Hepatic stellate cell (primary cell): Measurements from ENCODE around the gene CACNA2D3.
"Not testable (repeated sequence)": the region's sequence is repeated elsewhere in the genome, so short reads cannot be mapped to it uniquely, and the experiment has no call there.

Experiments used
- DNase-seq: peaks from one replicate; pipeline ENCODE4 v3.0.0; 2011; ENCODE audit warnings: low spot score

Gene CACNA2D3

DNA sequence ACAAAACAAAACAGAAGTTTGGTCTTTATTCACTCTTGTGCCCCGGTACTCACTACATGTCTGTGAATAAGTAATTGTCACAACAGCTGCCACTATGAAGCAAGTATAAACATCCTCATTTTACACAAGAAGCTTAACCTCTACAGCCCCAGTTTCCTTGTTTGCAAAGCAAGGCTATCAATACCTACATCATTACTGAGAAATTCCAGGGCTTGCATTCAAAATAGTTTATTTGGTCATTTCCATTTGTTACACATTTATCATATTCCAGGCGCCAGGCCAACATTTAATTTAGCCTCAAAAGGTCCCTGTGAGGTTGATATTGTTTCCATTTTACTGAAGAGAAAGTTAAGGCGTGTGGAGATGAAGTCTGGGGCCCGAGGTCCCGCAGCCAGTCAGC, 966.9 kb downstream of the CACNA2D3 start:
- DNase-seq = no peak

GRCh38 chr3:55090291-55090690, 967.9 kb downstream of the CACNA2D3 start:
- DNase-seq = no peak

DNA sequence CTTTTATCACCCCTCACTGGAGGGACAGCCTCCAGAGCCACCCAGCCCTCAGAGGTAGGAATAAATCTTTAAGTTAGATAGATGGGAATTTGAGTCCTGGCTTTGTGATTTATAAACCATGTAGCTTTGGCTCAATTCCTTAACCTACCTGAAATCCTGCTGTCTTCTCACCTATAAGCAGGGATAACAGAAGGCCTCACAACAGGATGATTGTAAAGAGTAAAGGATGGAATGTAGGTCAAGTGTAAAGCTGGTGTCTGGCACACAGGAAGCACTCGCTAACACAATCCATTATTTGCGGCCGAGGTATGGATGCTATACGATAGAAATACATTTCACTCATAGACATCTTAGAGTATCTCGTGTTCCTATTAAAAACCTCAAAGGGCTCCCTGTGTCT, 968.4 kb downstream of the CACNA2D3 start:
- DNase-seq = no peak

DNA sequence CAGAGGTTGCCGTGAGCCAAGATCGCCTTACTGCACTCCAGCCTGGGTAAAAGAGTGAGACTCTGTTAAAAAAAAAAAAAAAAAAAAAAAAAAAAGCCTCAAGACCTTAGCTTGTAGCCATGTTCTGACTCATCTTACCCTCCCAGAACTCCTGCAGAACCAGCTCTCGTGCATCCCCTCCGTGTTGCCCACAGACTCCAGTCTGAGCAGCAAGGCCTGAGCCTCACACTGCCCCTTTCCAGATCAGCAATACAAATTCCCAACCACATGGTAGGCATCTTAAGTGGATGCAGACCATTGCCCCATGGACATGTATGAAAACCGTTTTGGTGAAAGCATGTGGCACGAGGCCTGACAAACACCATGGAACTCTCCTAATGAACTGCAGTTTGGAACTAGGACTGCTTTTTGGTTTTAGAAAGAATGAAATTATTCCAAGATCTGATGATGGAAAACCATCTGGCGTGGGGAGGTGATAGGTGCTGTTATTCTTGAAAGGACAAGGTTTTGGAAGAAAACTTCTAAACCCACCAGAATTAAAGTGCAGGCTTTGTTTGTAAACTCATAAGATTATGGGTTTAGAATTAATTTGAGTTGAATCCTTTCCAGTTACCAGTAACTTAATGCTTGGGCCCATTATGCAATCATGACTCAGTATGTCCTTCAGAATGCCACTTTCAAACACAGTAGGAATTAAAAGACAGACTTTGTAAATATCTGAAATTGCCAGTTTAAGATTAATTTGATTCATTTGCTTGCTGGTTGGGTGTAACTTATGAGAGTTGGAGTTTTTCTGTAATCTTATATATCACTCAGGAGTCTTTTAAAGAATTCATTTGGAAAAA, 969.3 kb downstream of the CACNA2D3 start:
- DNase-seq = no peak

DNA sequence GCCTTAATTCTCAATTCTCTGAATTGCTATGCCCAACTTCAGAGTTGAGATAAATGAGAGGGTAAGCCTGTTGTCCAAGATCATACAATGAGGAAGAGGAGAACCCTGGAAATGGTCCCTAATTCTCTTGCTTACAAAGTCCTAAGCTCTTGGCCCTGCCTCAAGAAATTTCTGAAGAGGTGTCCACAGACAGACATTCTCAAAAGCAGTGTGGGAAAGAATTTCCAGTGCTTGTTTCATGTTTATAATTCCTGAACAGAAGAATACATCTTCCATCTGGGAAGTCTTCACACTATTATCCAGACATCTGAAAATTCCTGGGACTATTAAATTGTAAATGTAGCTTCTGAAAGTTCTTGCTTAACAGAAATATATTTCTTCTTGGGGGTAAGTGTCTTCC, 972.3 kb downstream of the CACNA2D3 start:
- no peak for DNase-seq

GRCh38 chr3:55097441-55097840, 975.1 kb downstream of the CACNA2D3 start:
- DNase-seq = no peak

DNA sequence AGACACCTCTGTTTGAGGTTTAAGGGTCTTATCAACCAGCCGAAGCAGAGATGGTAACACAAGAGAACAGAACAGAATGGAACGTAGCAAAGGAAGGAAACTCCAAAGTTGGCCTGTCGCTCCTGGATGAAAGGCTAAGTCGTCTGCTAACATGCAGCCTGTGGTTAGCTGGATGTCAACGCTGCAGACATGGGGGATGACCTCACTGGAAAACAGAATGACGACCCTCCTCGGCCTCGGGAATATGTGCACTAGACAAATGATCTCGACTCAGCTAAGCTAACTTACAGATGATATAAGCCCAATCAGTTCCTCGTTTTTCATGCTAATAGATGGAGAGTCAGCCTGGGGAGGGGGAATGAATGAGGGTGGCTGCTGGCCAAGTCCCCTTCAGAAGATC, 983.3 kb downstream of the CACNA2D3 start:
- DNase-seq = no peak

- DNase-seq = no peak
These were observed 984.8 kb downstream of the CACNA2D3 start for GRCh38 chr3:55107187-55107586.

- not testable (repeated sequence) for DNase-seq
These were observed 989.6 kb downstream of the CACNA2D3 start for GRCh38 chr3:55111906-55112305.

- DNase-seq = no peak
These were observed 996.1 kb downstream of the CACNA2D3 start for GRCh38 chr3:55118451-55118850.

GRCh38 chr3:55119268-55119667, 996.9 kb downstream of the CACNA2D3 start:
- DNase-seq = no peak

DNA sequence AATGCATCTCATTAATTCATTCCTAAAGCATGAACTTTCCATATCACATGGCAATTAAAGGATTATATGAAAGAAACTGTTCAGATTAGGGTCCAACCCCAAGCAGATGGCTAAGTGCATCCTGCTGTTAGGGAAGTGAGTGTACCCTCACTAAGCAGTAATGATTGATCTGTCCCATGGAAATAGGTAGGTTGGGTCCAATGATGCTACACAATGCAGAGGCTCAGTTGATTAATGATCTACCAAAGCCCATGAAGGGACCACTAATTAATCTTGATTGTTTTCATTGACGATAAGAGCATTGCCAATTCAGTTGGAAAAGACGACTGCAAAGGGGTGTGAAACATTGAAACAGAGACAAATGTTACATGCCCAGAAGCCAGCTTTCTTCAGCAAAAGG, 1000.0 kb downstream of the CACNA2D3 start:
- DNase-seq = no peak
